DND-41 (cell line): ENCODE results near the gene CYB5R2.
A peak's percentile ranks its signal among the peaks of the same experiment; 100 is the strongest.

Experiments used
- ATAC-seq: fragments of 200-7000 bp; cut with Tn5 transposase; 3 replicates; pipeline ENCODE4 v1.9.1; 2021; ENCODE audit warnings: low read depth; ENCODE audit not compliant: insufficient read depth
- DNase-seq: peaks from one replicate; pipeline ENCODE4 v3.0.0-alpha.2; 2020
- H2AFZ ChIP-seq: 2 replicates; pipeline ENCODE4 v1.6.0; 2012; ENCODE audit warnings: low read depth, low read length
- H3K27ac ChIP-seq: 2 replicates; pipeline ENCODE4 v1.5.1; 2012; ENCODE audit warnings: low read length, inconsistent platforms
- H3K27me3 ChIP-seq: fragments of 200-600 bp; sonication (generic); 2 replicates; pipeline ENCODE4 v1.6.0; 2012; ENCODE audit warnings: low read length, mild to moderate bottlenecking, inconsistent platforms; ENCODE audit not compliant: insufficient read depth, poor library complexity
- H3K36me3 ChIP-seq: 2 replicates; pipeline ENCODE4 v1.5.1; 2012; ENCODE audit warnings: low read length, inconsistent platforms; ENCODE audit not compliant: insufficient read depth
- H3K4me1 ChIP-seq: 2 replicates; pipeline ENCODE4 v1.5.1; 2012; ENCODE audit warnings: mild to moderate bottlenecking, low read length; ENCODE audit not compliant: insufficient read depth
- H3K4me2 ChIP-seq: 2 replicates; pipeline ENCODE4 v1.6.0; 2012; ENCODE audit warnings: mild to moderate bottlenecking, moderate library complexity, low read length, inconsistent platforms; ENCODE audit not compliant: insufficient read depth
- H3K4me3 ChIP-seq, 2 experiments: fragments of 200-600 bp in 1 of 2; shearing (Covaris generic) in 1 of 2; 2 replicates each; pipeline ENCODE4 v1.5.1; 2012 to 2016; ENCODE audit warnings: inconsistent platforms in 2 of 2, low read length in 2 of 2, mild to moderate bottlenecking in 2 of 2, low read depth in 1 of 2, moderate library complexity in 1 of 2
- H3K79me2 ChIP-seq: 2 replicates; pipeline ENCODE4 v1.6.0; 2012; ENCODE audit warnings: low read length, inconsistent platforms; ENCODE audit not compliant: insufficient read depth
- H3K9ac ChIP-seq: 2 replicates; pipeline ENCODE4 v1.6.0; 2012; ENCODE audit warnings: low read depth, mild to moderate bottlenecking, inconsistent platforms, low read length, moderate library complexity
- H3K9me3 ChIP-seq: 2 replicates; pipeline ENCODE4 v1.5.1; 2012; ENCODE audit warnings: low read length, moderate library complexity, mild to moderate bottlenecking, inconsistent platforms; ENCODE audit not compliant: insufficient read depth, severe bottlenecking
- H4K20me1 ChIP-seq: 2 replicates; pipeline ENCODE4 v1.6.0; 2012; ENCODE audit warnings: low read length; ENCODE audit not compliant: insufficient read depth
- EZH2 ChIP-seq: IDR thresholded peaks from 3 replicates; pipeline ENCODE4 v1.6.1; 2012; ENCODE audit warnings: borderline replicate concordance, low read depth, mild to moderate bottlenecking, moderate library complexity, low read length, inconsistent platforms; ENCODE audit not compliant: severe bottlenecking
- TF ChIP-seq, protein P1 (sequence below): IDR thresholded peaks from 2 replicates; pipeline ENCODE4 v1.5.1; 2012; ENCODE audit warnings: borderline replicate concordance, low read length, moderate library complexity, mild to moderate bottlenecking; ENCODE audit not compliant: poor library complexity, severe bottlenecking; ENCODE audit errors: extremely low read depth

CYB5R2 gene

DNA sequence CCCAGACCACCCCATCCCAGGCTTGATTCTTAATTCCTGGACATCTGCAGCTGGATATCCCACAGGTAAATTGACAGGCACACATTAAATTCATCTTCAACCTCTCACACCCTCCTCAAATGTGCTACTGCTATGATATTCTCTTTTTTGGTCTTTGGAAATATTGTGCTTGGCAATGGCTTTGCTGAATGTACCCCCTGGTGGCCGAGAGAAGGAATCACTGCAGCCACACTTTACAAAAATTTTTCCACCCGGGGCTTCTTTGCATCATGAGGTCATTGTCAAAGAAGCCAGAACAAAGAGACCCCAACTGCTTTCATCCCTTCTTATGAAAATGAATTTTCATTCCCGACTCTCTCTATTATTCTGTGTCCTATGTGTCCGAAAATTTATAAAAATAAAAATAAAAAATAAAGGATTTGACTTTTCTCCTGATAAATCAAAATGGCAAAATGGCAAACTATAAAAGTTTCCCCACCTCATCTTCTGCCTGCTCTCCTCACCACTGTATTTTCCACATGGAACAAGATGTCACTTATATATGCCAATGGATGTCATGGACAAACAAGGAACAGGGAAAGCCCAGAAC, 15.0 kb upstream of the CYB5R2 start:
- Histone ChIP-seq H3K9me3 (no peaks in the 10 kb centered on the region), H2AFZ (no peak overlapping the region), H3K4me1 (no peaks in the 10 kb centered on the region), H3K79me2 (no peaks in the 10 kb centered on the region), H4K20me1 (no peaks in the 10 kb centered on the region), H3K4me2 (no peak overlapping the region), H3K9ac (no peak overlapping the region), H3K4me3 (no peak overlapping the region), H3K27ac (no peak overlapping the region), H3K36me3 (no peaks in the 10 kb centered on the region), H3K27me3 (peaks cover 36% of the 10 kb centered on the region)
- ATAC-seq (peak; percentile 55; the same call in 1 of the 3 replicates), DNase-seq (peak; percentile 16)
- TF ChIP-seq, protein P1, sequence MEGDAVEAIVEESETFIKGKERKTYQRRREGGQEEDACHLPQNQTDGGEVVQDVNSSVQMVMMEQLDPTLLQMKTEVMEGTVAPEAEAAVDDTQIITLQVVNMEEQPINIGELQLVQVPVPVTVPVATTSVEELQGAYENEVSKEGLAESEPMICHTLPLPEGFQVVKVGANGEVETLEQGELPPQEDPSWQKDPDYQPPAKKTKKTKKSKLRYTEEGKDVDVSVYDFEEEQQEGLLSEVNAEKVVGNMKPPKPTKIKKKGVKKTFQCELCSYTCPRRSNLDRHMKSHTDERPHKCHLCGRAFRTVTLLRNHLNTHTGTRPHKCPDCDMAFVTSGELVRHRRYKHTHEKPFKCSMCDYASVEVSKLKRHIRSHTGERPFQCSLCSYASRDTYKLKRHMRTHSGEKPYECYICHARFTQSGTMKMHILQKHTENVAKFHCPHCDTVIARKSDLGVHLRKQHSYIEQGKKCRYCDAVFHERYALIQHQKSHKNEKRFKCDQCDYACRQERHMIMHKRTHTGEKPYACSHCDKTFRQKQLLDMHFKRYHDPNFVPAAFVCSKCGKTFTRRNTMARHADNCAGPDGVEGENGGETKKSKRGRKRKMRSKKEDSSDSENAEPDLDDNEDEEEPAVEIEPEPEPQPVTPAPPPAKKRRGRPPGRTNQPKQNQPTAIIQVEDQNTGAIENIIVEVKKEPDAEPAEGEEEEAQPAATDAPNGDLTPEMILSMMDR, result peak; percentile 72
- TF ChIP-seq EZH2, result no peak

DNA sequence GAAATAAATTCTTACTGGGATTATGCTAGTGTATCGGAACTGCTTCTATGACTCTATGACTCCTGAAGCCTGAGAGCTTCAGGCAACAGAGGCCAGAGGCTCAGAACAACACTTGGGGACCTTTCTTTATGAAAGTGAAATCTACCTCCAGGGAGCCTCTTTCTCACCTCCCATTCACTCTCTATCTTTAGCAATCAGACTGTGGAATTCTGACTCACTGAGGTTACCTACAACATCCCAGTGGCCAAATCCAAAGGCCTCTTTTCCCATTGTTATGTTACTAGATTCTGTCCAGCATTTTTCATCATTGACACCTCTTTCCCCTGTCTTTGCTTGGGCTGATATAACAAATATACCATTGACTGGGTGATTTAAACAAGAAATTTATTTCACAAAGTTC, 14.1 kb upstream of the CYB5R2 start:
- no peaks in the 10 kb centered on the region for H3K9me3 ChIP-seq
- no peak for ATAC-seq
- no peak overlapping the region for H2AFZ ChIP-seq
- no peaks in the 10 kb centered on the region for H3K4me1 ChIP-seq
- no peak overlapping the region for H3K4me3 ChIP-seq
- H3K9ac ChIP-seq, result no peak overlapping the region
- no peak for DNase-seq
- no peak for TF ChIP-seq EZH2
- TF ChIP-seq, protein P1, result no peak
- H3K27ac ChIP-seq, result no peak overlapping the region
- H3K4me2 ChIP-seq, result no peak overlapping the region
- no peaks in the 10 kb centered on the region for H3K36me3 ChIP-seq
- H3K27me3 ChIP-seq, result peaks cover 36% of the 10 kb centered on the region
- no peaks in the 10 kb centered on the region for H4K20me1 ChIP-seq
- H3K79me2 ChIP-seq, result no peaks in the 10 kb centered on the region

DNA sequence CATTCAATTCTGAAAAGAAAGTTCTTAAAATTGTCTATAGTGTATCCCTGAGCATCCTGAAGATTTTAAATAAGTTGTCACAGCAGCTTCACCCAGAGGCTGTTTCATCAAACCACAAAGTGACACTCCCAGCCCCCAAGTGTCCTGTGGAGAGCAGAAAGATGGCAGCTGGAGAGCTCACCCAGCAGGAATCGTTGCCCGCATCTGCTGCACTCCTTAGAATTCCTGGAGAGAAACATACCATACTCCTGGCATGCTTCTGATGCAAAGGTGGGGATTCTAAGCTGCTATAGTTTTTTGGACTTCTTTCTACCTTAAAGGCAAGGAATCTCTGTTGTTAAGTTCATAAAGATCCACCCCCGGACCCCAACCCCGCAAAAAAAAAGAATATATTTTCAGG, 13.5 kb upstream of the CYB5R2 start:
- no peak for DNase-seq
- Histone ChIP-seq H3K27ac (no peak overlapping the region), H3K4me3 (no peak overlapping the region), H3K27me3 (peaks cover 30% of the 10 kb centered on the region), H3K9me3 (no peaks in the 10 kb centered on the region), H3K4me1 (no peaks in the 10 kb centered on the region), H2AFZ (no peak overlapping the region), H4K20me1 (no peaks in the 10 kb centered on the region), H3K79me2 (no peaks in the 10 kb centered on the region), H3K9ac (no peak overlapping the region), H3K36me3 (no peaks in the 10 kb centered on the region), H3K4me2 (no peak overlapping the region)
- no peak for ATAC-seq
- TF ChIP-seq, protein P1, result no peak

DNA sequence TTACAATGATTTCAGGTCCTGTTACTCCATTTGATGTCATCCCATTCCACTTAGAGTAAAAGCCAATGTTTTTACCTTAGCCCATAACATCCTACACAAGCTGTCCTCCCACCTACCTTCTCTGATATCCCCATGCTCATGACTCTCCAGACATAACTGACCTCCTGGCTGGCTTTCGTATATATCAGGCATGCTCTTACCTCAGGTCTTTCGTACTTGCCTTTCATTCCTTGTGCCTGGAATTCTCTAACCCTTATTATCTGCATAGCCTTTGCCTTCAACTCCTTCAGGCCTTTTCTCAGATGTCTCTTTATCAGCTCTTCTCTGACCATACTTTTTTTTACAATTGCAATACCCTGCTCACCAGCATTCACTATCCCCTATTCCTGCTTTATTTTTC, 10.3 kb upstream of the CYB5R2 start:
- peaks cover 8% of the 10 kb centered on the region for H3K27me3 ChIP-seq
- no peak for ATAC-seq

More for the DNA sequence above, 10.3 kb upstream of the CYB5R2 start:
- Histone ChIP-seq H3K4me2 (no peak overlapping the region), H3K9ac (no peak overlapping the region), H2AFZ (no peak overlapping the region), H4K20me1 (no peaks in the 10 kb centered on the region), H3K79me2 (no peaks in the 10 kb centered on the region), H3K4me1 (no peaks in the 10 kb centered on the region), H3K27ac (no peak overlapping the region), H3K4me3 (no peak overlapping the region), H3K9me3 (no peaks in the 10 kb centered on the region), H3K36me3 (no peaks in the 10 kb centered on the region)
- no peak for DNase-seq
- no peak for TF ChIP-seq EZH2
- TF ChIP-seq, protein P1, result no peak
